DMS79 treated with DMSO at 0.1 percent for 48 hours (cell line): Measurements from ENCODE around the gene ELF2.
A peak's percentile ranks its signal among the peaks of the same experiment; 100 is the strongest.
"Not testable (repeated sequence)": the region's sequence is repeated elsewhere in the genome, so short reads cannot be mapped to it uniquely, and the experiment has no call there.

ENCODE experiments used
- DNase-seq: peaks from one replicate; lab custom pipeline; 2025; lab: John Stamatoyannopoulos, UW

The ELF2 gene

GRCh38 chr4:139184129-139184528, 7.1 kb upstream of the ELF2 start:
- no peak for DNase-seq

GRCh38 chr4:139177869-139178619, 1.0 kb upstream of the ELF2 start:
- DNase-seq: peak; percentile 83

GRCh38 chr4:139176302-139177048, 543 bp downstream of the ELF2 start:
- DNase-seq: peak; percentile 48

- DNase-seq: peak; percentile 14
Observed at GRCh38 chr4:139175646-139176301, 1.2 kb downstream of the ELF2 start.

DNA sequence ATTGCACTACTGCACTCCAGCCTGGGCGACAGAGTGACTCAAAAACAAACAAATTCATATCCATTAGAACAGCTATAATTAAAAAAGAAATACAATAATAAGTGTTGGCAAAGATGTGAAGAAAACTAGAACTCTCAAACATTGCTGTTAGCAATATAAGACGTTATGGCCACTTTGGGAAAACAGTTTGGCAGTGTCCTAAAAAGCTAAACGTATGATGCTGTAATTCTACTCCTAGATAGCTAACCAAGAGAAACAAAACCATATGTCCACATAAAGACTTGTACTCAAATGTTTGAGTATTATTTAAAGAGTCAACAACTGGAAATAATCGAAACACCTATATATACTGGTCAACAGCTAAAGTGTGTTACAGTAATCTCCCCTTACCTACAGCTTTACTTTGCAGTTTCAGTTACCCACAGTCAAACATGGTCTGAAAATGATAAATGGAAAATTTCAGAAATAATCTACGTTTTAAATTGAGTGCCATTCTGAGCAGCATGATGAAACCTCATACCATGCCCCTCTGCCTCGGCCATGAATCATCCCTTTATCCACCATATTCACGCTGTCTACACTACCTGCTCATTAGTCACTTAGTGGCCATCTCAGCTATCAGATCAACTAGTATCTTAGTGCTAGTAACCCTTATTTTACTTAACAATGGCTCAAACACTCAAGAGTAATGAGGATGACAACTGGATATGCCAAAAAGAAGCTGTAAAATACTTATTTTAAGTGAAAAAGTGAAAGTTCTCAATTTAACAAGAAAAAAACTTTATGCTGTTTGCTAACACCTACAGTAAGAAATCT, 4.9 kb downstream of the ELF2 start:
- DNase-seq: no peak

GRCh38 chr4:139170932-139171331, 6.1 kb downstream of the ELF2 start:
- DNase-seq: no peak

- no peak for DNase-seq
Observed at GRCh38 chr4:139167774-139168444, 9.1 kb downstream of the ELF2 start.

DNA sequence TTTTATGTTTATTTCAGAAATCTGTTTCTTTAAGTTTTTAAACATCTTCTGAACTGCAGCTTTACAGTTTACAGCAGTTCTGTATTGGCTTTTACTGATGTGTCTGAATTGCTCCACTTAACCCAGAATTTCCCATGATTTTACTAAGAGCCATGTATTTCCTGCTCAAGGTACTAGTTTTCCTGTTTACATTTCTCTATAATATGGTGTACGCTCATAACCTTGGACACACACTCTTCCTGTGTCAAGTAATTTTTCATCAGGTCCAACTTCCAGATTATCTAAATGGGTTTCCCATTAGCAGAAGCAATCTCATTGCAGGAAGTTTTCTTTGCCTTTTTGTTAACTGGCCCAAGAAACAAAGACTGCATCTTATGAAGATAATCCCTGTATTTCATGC, 12.3 kb downstream of the ELF2 start:
- DNase-seq: no peak

- DNase-seq: no peak
Observed at GRCh38 chr4:139163806-139164206, 13.2 kb downstream of the ELF2 start.

GRCh38 chr4:139157977-139158376, 19.0 kb downstream of the ELF2 start:
- DNase-seq: not testable (repeated sequence)

DNA sequence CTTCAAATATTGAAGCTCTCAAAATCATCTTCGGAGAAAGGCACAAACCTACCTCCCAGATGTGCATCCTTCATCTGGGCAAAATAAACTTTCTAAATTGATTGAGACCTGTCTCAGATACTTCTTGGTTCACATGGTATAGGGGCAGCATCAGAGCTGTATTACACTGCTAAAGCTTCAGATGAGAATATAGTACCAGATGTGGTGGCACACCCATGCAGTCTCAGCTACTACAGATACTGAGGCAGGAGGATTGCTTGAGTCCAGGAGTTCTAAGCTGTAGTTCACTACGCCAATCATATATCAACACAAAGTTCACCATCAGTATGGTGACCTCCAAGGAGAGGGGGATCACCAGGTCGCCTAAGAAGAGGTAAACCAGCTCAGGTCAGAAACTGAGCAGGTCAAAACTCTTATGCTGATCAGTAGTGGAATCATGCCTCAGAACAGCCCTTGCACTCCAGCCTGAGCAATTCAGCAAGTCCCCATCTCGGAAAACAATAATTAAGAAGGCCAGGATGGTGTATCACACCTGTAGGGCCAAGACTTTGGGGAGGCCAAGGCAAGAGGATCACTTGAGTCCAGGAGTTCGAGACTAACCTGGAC, 22.0 kb downstream of the ELF2 start:
- no peak for DNase-seq

DNA sequence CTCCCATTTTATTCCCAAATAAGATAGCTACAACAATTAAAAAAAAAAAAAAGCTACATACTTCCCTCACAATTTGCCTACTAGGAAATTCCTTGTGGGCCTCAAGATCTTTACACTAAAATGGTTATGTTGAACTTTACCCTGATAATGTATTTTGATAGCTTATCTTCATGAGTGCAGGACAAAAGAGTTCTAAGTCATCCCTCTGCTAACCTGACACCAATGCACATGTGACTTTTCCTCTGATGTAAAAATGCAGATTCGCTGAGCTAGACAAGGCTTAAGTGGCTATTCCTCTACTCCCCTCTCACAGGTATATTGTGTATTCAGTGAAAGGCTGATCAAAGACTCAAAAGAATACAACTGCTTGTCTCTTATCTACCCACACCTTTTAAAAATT, 22.5 kb downstream of the ELF2 start:
- no peak for DNase-seq

DNA sequence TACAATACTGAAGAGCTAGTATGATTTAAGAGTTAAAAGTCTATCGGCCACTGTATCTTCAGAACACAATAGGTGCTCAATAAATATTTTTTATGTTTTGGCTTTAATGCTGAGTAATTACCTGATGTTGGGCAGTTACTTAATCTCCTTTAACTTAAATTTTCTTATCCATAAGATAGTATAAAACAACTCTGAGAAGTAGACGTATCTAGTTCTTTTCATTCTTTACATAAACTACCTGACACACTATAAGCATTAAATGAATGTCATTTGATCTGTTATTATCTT, 22.9 kb downstream of the ELF2 start:
- no peak for DNase-seq

DNA sequence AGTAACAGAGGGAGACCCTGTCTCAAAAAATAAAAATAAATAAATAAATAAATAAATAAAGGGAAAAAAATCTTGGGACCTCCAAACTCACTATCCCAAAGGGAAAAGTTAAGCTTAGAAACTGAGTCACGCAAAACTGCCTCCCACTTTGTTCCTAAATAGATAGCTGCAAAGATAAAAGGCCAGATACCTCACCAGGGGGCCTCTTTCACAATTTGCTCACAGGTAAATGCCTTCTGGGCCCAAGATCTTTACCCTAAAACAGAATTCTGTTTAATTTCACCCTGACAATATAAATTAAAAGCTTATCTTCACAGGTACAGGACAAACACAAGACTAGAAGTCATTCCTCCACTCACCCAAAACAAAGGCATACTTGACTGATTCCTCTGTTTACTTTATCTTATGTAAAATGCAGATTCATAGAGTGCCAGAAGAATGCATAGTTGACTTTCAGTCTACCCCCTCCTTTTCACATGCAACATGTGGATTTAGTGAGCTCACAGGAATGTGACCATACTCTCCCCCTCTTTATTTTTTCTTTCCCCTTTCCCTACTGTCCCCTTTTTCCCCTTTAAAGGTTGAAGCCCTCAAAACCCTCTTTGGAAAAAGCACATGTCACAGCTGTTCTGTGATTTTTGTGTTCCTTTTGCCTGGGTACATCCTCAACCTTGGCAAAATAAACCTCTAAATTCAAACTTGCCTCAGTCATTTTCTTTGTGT, 23.4 kb downstream of the ELF2 start:
- no peak for DNase-seq

DNA sequence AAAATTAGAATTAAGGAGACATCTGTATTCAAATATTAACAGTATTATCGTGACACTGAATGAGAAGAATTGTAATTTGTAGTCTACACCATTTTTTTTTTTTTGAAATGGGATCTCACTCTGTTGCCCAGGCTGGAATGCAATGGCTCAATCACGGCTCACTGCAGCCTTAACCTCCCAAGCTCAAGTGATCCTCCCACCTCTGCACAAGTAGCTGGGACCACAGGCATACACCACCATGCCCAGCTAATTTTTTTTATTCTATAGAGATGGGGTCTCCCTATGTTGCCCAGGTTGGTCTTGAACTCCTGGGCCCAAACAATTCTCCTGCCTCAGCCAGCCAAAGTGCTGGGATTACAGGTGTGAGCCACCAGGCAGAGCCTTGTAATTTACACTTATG, 24.8 kb downstream of the ELF2 start:
- DNase-seq: no peak

DNA sequence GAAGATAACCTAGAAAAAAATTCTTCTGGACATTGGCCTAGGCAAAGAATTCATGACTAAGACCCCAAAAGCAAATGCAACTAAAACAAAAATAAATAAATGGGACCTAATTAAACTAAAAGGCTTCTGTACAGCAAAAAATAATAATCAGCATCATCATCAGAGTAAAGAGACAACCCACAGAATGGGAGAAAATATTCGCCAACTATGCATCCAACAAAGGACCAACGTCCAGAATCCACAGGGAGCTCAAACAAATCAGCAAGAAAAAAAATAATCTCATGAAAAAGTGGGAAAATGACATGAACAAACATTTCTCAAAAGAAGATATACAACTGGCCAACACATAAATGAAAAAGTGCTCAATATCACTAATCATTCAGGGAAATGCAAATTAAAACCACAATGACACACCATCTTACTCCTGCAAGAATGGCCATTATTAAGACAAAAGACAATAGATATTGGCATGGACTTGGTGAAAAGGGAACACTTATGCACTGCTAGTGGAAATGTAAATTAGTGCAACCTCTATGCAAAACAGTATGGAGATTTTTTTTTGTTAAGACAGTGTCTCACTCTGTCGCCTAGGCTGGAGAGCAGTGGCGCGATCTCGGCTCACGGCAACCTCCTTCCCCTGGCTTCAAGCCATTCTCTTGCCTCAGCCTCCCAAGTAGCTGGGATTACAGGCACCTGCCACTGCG, 29.9 kb downstream of the ELF2 start:
- no peak for DNase-seq

DNA sequence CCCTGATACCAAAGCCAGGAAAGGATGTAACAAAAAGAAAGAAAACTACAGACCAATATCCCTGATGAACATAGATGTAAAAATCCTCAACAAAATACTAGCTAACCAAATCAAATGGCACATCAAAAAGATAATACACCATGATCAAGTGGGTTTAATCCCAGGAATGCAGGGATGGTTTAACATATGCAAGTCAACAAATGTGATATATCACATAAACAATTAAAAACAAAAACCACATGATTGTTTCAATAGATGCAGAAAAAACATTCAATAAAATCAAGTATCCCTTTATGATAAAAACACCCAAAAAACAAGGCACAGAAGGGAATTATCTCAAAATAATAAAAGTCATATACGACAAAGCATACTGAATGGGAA, 31.5 kb downstream of the ELF2 start:
- no peak for DNase-seq

DNA sequence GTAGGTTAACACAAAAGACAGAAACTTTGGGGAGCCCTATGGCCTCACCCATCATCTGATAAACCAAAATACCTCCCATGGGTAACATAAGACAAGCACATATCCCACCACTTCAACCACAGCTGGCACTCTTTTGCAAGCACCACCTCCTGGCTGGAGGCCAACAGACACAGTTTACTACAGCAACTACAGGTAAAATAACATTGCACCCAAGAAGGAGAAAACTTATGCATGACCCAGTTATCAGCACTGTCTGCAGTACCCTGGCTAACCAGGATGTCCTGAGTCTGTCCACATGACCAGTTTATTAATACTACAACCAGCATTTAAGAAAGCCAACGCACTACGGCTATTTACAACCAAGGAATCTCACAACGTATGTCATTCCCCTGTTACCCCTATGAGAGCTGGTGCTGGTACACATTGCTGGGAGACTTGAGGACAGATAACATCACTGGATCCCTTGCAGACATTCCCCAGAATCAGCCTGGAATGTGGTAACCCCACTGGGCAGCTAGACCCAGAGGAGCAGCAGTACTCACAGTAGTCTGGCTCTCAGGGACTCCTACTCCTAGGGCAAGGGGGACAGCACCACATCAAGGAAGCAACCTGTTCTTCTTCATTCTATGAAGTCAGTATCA, 32.0 kb downstream of the ELF2 start:
- peak; percentile 47 for DNase-seq

DNA sequence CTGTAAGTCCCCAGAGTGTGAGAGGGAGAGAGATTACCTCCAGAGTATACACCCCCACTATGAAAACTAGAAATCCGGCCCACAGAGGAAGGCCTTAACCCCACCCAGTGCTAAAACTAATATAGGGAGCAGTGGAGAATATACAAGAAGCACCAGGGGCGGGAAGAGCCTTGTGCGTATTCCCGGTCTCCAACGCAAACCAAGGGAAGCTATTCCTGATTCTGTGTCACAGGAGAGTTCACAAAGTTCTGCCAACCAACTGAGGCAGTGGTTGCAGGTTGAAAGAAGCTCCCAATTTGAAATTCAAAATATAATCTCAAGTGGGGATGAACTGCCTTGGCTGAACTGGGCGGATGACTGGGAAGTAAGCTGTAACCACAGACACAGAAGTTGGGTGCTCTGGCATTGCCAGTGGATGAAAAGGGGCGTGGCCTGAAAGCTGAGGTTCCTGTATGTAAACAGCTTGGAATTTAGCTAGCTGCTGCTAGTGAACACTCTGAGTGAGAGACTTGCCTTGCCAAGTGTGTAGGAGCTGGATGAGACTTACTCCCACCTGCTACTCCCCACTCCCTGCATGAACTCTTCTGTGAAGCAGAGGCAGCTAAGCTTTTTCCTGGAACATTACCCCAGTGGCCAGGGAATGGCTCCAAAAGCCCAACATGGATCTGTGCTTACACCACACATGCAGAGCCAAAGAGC, 32.7 kb downstream of the ELF2 start:
- peak; percentile 33 for DNase-seq
